D721Med (cell line): ENCODE measurements around the gene LRTM2.

Experiments
- DNase-seq: peaks from one replicate; pipeline ENCODE4 v3.0.0; 2011; ENCODE audit warnings: low spot score; ENCODE audit not compliant: insufficient read length
- FAIRE-seq: peaks from 2 replicates; lab custom pipeline; 2011; peaks lifted over from hg19 to GRCh38; lab: Jason Lieb, UNC
- CTCF ChIP-seq: IDR thresholded peaks from 2 replicates; pipeline ENCODE4 v1.5.1; 2012; ENCODE audit warnings: mild to moderate bottlenecking, control low read depth; ENCODE audit not compliant: insufficient read depth; ENCODE audit errors: missing control alignments

LRTM2 gene

DNA sequence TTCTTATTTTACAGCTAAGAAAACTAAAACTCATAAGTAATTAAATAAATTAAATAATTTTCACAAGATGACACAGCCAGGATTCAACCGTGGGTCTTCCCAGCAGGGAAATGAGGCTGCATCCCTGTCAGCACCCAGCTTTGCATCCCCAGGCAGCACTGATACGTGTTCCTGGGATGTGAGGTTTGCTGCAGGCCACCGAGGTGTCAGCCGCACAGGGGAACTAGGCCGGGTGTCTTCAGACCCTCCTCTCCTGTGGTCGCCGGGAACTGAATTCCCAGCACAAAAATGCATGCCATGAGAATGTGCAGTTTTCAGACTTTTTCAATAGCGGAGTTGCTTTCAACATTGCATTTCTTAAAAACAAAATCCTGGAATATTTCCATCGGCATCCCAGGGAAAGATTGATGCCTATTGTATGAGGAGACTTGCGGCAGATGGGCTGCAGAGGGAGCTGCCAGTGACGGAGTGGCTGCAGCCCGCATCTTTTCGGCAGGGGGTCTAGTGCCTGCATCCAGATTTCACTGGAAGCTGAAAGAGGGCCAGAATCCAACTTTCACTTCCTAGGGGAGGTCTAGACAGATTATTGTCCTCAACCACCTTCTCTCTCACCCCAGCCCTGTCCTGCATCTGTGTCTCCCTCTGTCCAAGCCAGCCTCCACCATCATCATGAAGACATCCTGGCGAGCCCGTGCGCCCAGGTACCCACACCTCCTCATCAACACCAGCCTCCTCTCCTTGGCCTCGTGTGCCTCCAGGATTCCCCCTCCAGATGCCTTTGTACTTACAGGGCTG is 12.6 kb downstream of the LRTM2 start:
- no peak for TF ChIP-seq CTCF
- FAIRE-seq = no peak

GRCh38 chr12:1833596-1834028 is 13.2 kb downstream of the LRTM2 start:
- TF ChIP-seq CTCF = no peak
- FAIRE-seq = no peak
- DNase-seq = no peak

More for the DNA sequence above, 12.6 kb downstream of the LRTM2 start:
- DNase-seq = no peak

DNA sequence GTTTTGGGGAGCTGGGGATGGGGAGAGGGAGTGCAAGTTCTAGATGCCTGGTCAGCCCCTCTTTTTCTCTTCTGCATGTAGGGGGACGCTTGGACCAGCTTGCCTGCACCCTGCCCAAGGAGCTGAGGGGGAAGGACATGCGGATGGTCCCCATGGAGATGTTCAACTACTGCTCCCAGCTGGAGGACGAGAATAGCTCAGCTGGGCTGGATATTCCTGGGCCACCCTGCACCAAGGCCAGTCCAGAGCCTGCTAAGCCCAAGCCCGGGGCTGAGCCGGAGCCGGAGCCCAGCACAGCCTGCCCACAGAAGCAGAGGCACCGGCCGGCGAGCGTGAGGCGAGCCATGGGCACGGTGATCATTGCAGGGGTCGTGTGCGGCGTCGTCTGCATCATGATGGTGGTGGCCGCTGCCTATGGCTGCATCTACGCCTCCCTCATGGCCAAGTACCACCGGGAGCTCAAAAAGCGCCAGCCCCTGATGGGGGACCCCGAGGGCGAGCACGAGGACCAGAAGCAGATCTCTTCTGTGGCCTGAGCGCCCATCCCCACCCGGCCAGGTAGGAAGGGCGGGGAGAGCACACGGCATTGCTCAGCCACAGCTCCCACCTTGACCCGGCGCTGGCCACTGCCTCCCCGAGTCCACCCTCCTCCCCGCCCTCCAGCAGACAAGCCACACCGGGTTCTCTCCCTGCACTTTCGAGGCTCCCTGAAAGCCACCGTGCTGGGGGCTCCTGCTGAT is 14.0 kb downstream of the LRTM2 start:
- no peak for TF ChIP-seq CTCF
- FAIRE-seq (no peak), DNase-seq (no peak)

DNA sequence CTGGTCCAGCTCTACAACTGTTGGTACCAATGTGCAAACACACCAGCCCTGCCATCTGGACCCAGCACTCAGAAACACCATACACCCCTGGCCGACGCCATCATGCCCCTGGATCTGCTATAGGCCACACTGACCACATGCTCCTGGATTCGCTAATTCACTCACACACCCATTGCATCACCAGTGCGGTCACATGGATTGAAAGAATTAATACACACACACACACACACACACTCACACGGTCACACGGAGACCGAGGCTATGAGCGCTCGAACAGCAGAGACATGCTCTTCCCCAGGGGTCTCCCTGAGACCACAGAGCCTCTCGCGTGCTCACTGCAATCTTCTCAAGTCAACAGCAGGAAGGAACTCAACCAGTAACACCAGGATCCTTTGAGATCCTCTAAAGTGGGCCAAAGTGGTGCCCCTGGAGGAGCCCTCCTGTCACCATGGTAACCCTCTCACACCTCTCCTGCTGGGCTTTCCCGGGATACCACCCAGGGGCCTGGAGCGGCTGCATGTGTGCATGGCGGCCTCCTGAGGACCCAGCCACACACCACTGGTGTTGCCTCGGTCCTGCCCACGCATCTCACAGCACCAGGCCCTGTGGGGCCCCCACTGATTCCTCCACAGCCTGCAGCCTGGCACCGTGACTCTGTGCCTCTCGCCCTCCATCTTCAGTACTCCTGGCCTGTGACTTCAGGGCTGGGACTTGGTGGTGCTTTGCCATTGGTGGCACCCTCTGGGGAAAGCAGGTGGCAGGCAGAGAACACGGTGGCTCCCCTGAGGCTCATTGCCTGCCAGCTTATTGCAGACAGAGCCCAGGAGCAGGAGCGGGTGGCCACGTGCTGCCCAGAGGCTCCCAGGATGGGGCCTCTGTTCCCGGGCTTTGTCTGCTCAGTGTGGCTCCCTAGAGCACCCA is 15.1 kb downstream of the LRTM2 start:
- FAIRE-seq (no peak), DNase-seq (no peak)
- TF ChIP-seq CTCF = no peak

DNA sequence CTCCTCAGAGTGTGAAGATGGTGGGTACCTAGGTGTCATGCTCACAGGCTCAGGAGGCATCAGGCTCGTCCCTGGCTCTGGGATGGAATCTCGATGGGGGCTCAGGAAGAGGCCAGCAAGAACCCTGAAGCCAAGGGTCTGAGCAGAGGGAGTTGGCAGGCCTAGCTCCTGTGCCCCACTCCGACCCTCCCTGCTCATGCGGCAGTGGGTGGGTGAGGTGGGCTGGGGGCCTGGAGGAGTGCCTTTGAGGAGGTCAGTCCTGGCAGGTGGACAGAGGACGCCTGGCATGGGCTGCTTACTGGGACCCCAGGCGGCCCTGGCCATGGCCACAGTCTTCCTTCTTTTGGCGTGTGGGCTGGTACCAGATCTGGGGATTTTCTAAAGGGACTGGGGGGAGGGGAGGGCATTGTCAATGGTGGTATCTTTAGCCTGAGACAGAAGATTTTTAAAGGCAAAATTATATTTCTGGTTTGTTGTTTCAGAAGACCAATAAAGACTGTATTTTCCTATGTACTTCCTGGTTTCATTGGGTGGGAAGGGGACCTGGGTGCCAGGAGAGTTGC is 16.0 kb downstream of the LRTM2 start:
- no peak for DNase-seq
- no peak for TF ChIP-seq CTCF
- no peak for FAIRE-seq

DNA sequence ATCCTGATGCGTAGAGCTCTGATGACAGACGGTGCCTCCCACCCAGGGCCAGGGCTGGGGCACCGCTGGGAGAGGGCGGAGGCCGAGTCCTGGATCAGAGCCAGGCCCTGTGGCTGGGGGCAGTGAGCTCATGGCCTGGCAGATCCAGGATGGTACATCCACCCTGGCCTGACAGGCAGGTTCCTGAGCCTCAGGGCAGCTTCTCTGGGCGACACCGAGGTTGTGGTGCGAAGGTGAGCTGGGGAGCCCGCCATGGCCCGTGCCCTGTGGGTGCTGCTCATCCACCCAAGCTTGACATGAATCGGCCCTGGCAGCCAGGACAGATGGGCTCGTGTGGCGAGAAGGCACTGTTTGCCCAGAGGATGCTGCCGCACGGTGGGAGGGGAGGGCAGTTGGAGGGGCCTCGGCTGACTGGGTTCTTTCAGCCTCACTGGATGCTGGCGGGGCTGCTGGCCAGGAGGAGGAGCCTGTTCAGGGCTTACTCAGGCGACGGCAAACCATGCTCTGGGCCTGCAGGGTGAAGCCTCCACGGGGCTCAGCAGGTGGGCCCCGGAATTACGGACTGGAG is 16.6 kb downstream of the LRTM2 start:
- no peak for TF ChIP-seq CTCF
- FAIRE-seq = no peak

More for the DNA sequence above, 16.6 kb downstream of the LRTM2 start:
- no peak for DNase-seq
